H1 (cell line): ENCODE measurements around the gene CD180. TPM values are rescaled to one million over a fixed set of nuclear protein-coding genes. Genes with fewer than 3 reads are reported as not detected.

ENCODE experiments used
- CTCF ChIA-PET: fragments of 300-600 bp; sonication (Branson Sonifier 250); formaldehyde crosslinking; loops from one replicate; lab custom pipeline; 2021; ENCODE audit not compliant: partially characterized antibody; lab: Charles Lee
- POLR2A ChIA-PET: fragments of 300-600 bp; sonication (Branson Sonifier 250); formaldehyde crosslinking; loops from one replicate; lab custom pipeline; 2021; ENCODE audit warnings: inconsistent platforms; ENCODE audit not compliant: partially characterized antibody; lab: Charles Lee
- DNase-seq, 2 experiments: peaks; one replicate each; pipeline versions ENCODE4 v3.0.0 to v3.0.0-alpha.2; 2010 to 2022; ENCODE audit warnings: low spot score in 2 of 2, low read depth in 1 of 2, mixed read lengths in 1 of 2
- FAIRE-seq: peaks from 2 replicates; lab custom pipeline; 2011; peaks lifted over from hg19 to GRCh38; lab: Jason Lieb, UNC
- H2AFZ ChIP-seq: 2 replicates; pipeline ENCODE4 v1.8.1; 2012; ENCODE audit warnings: low read length, inconsistent platforms
- H2AK5ac ChIP-seq: 2 replicates; pipeline ENCODE4 v1.6.1; 2013; ENCODE audit warnings: low read depth, low read length
- H2BK120ac ChIP-seq: replicated peaks from 2 replicates; pipeline ENCODE3; 2013; ENCODE audit warnings: low read depth, low read length, inconsistent platforms
- H2BK12ac ChIP-seq: 2 replicates; pipeline ENCODE4 v1.6.1; 2013; ENCODE audit warnings: low read depth, low read length
- H2BK15ac ChIP-seq: 2 replicates; pipeline ENCODE4 v1.6.1; 2013; ENCODE audit warnings: low read length
- H2BK20ac ChIP-seq: 2 replicates; pipeline ENCODE4 v1.6.1; 2013; ENCODE audit warnings: low read length
- H2BK5ac ChIP-seq: 2 replicates; pipeline ENCODE4 v1.6.1; 2013; ENCODE audit warnings: low read depth, low read length
- H3K14ac ChIP-seq: 2 replicates; pipeline ENCODE4 v1.6.1; 2013; ENCODE audit warnings: inconsistent platforms; ENCODE audit not compliant: insufficient read length
- H3K18ac ChIP-seq: 2 replicates; pipeline ENCODE4 v1.6.1; 2013; ENCODE audit warnings: low read length; ENCODE audit errors: extremely low read depth
- H3K23ac ChIP-seq: 2 replicates; pipeline ENCODE4 v1.6.1; 2013; ENCODE audit warnings: inconsistent platforms; ENCODE audit not compliant: insufficient read length
- H3K23me2 ChIP-seq: 2 replicates; pipeline ENCODE4 v1.6.1; 2013; ENCODE audit warnings: low read depth, low read length
- H3K27ac ChIP-seq: 2 replicates; pipeline ENCODE4 v1.6.1; 2011; ENCODE audit warnings: low read depth, low read length, inconsistent platforms
- H3K27me3 ChIP-seq, 4 experiments: replicated peaks in 1 of 4; 1 replicate in 1 of 4; 2 replicates in 3 of 4; pipeline versions ENCODE4 v1.6.1 to v1.8.1; 2011 to 2013; ENCODE audit warnings: low read length in 3 of 4, mild to moderate bottlenecking in 3 of 4, inconsistent platforms in 2 of 4, mixed read lengths in 2 of 4, moderate library complexity in 1 of 4; ENCODE audit not compliant: control insufficient read depth in 3 of 4, insufficient read depth in 3 of 4; ENCODE audit errors: extremely low read depth in 1 of 4
- H3K36me3 ChIP-seq, 4 experiments: 2 replicates each; pipeline versions ENCODE4 v1.6.1 to v1.8.1; 2011 to 2013; ENCODE audit warnings: mild to moderate bottlenecking in 4 of 4, low read length in 3 of 4, moderate library complexity in 2 of 4, control low read depth in 1 of 4, inconsistent platforms in 1 of 4; ENCODE audit not compliant: insufficient read depth in 4 of 4, control insufficient read depth in 2 of 4
- H3K4ac ChIP-seq: replicated peaks from 2 replicates; pipeline ENCODE3; 2013; ENCODE audit warnings: low read length, low read depth, mixed read lengths, inconsistent platforms; ENCODE audit not compliant: insufficient read length
- H3K4me1 ChIP-seq, 4 experiments: replicated peaks in 1 of 4; 1 replicate in 1 of 4; 2 replicates in 3 of 4; pipeline versions ENCODE4 v1.6.1 to v1.8.1; 2011 to 2013; ENCODE audit warnings: low read length in 3 of 4, inconsistent platforms in 2 of 4, mixed read lengths in 1 of 4; ENCODE audit not compliant: insufficient read depth in 4 of 4, control insufficient read depth in 3 of 4
- H3K4me2 ChIP-seq, 2 experiments: 2 replicates each; pipeline versions ENCODE4 v1.6.1 to v1.8.1; 2011 to 2013; ENCODE audit warnings: low read depth in 2 of 2, low read length in 2 of 2, control low read depth in 1 of 2, inconsistent platforms in 1 of 2, mild to moderate bottlenecking in 1 of 2; ENCODE audit not compliant: insufficient read depth in 1 of 2
- H3K4me3 ChIP-seq, 4 experiments: fragments of 200-600, 300-600 bp in 1 of 4; sonication (generic), shearing (Covaris generic), sonication (Bioruptor Twin) in 1 of 4; 2 replicates each; pipeline versions ENCODE4 v1.5.1 to v1.8.1; 2011 to 2016; ENCODE audit warnings: low read length in 4 of 4, low read depth in 3 of 4, control low read depth in 2 of 4, inconsistent platforms in 2 of 4, mild to moderate bottlenecking in 2 of 4, mixed read lengths in 1 of 4, moderate library complexity in 1 of 4; ENCODE audit not compliant: insufficient read depth in 2 of 4; ENCODE audit errors: extremely low read depth in 1 of 4
- H3K56ac ChIP-seq: replicated peaks from 2 replicates; pipeline ENCODE3; 2013; ENCODE audit warnings: low read depth, mild to moderate bottlenecking, mixed read lengths, low read length, inconsistent platforms; ENCODE audit not compliant: insufficient read length
- H3K79me1 ChIP-seq: 2 replicates; pipeline ENCODE4 v1.6.1; 2013; ENCODE audit warnings: low read depth, low read length, control low read depth
- H3K79me2 ChIP-seq, 2 experiments: 2 replicates each; pipeline versions ENCODE4 v1.6.1 to v1.8.1; 2012 to 2013; ENCODE audit warnings: low read length in 2 of 2, mild to moderate bottlenecking in 2 of 2, inconsistent platforms in 1 of 2; ENCODE audit not compliant: insufficient read depth in 2 of 2, control insufficient read depth in 1 of 2
- H3K9ac ChIP-seq, 4 experiments: replicated peaks in 1 of 4; 1 replicate in 1 of 4; 2 replicates in 3 of 4; pipeline versions ENCODE4 v1.6.1 to v1.8.1; 2011 to 2013; ENCODE audit warnings: low read depth in 3 of 4, low read length in 3 of 4, control low read depth in 2 of 4, mild to moderate bottlenecking in 2 of 4, moderate library complexity in 2 of 4, inconsistent platforms in 1 of 4; ENCODE audit errors: extremely low read depth in 1 of 4
- H3K9me3 ChIP-seq, 2 experiments: 2 replicates each; pipeline versions ENCODE4 v1.6.1 to v1.8.1; 2012 to 2013; ENCODE audit warnings: mild to moderate bottlenecking in 2 of 2, moderate library complexity in 2 of 2, control low read depth in 1 of 2, inconsistent platforms in 1 of 2, low read depth in 1 of 2, low read length in 1 of 2, mixed read lengths in 1 of 2; ENCODE audit not compliant: insufficient read depth in 2 of 2
- H4K20me1 ChIP-seq, 2 experiments: replicated peaks in 1 of 2; 2 replicates each; pipeline versions ENCODE3 to v1.8.1; 2011 to 2013; ENCODE audit warnings: inconsistent platforms in 2 of 2, low read length in 2 of 2, mild to moderate bottlenecking in 1 of 2; ENCODE audit not compliant: insufficient read depth in 2 of 2, control insufficient read depth in 1 of 2
- H4K5ac ChIP-seq: 2 replicates; pipeline ENCODE4 v1.6.1; 2013; ENCODE audit warnings: low read length, low read depth, mixed read lengths, inconsistent platforms; ENCODE audit not compliant: insufficient read length
- H4K8ac ChIP-seq: 2 replicates; pipeline ENCODE4 v1.8.0; 2013; ENCODE audit warnings: mild to moderate bottlenecking, moderate library complexity, low read length, inconsistent platforms; ENCODE audit not compliant: insufficient read depth; ENCODE audit errors: extremely low read depth
- H4K91ac ChIP-seq: replicated peaks from 2 replicates; pipeline ENCODE3; 2013; ENCODE audit warnings: low read length, mixed read lengths, inconsistent platforms; ENCODE audit not compliant: insufficient read length
- BACH1 ChIP-seq: IDR thresholded peaks from 2 replicates; pipeline ENCODE4 v1.6.1; 2012; ENCODE audit warnings: low read length, improper control_type of control experiment
- CEBPB ChIP-seq: IDR thresholded peaks from 2 replicates; pipeline ENCODE4 v1.6.1; 2012; ENCODE audit warnings: low read depth, low read length
- CREB1 ChIP-seq: IDR thresholded peaks from 2 replicates; pipeline ENCODE4 v1.6.1; 2012; ENCODE audit warnings: inconsistent platforms
- EGR1 ChIP-seq: IDR thresholded peaks from 2 replicates; pipeline ENCODE4 v1.6.1; 2011; ENCODE audit warnings: low read depth, low read length, borderline replicate concordance
- EP300 ChIP-seq, 2 experiments: IDR thresholded peaks; 1 replicate in 1 of 2; 2 replicates in 1 of 2; pipeline ENCODE4 v1.6.1; 2011 to 2012; ENCODE audit warnings: low read depth in 2 of 2, low read length in 2 of 2, mild to moderate bottlenecking in 2 of 2, borderline replicate concordance in 1 of 2, inconsistent platforms in 1 of 2, moderate library complexity in 1 of 2
- EZH2 ChIP-seq: fragments of 200-600 bp; sonication (generic); IDR thresholded peaks from 2 replicates; pipeline ENCODE4 v1.7.1; 2012; ENCODE audit warnings: low read depth, mild to moderate bottlenecking, moderate library complexity, low read length, inconsistent platforms; ENCODE audit not compliant: severe bottlenecking
- GTF2F1 ChIP-seq: IDR thresholded peaks from 2 replicates; pipeline ENCODE4 v1.6.1; 2012; ENCODE audit warnings: low read depth, low read length, improper control_type of control experiment, borderline replicate concordance
- HDAC6 ChIP-seq: IDR thresholded peaks from one replicate; pipeline ENCODE4 v1.7.1; 2012; ENCODE audit warnings: low read depth, mild to moderate bottlenecking, inconsistent platforms, low read length, moderate library complexity
- JUN ChIP-seq: IDR thresholded peaks from 2 replicates; pipeline ENCODE4 v1.6.1; 2011; ENCODE audit warnings: low read depth, mild to moderate bottlenecking, improper control_type of control experiment, low read length
- PHF8 ChIP-seq: fragments of 200-600 bp; sonication (generic); conservative IDR thresholded peaks from 2 replicates; pipeline ENCODE4 v1.7.1; 2012; ENCODE audit warnings: low read depth, mild to moderate bottlenecking, inconsistent platforms, low read length, moderate library complexity
- RFX5 ChIP-seq: IDR thresholded peaks from 2 replicates; pipeline ENCODE4 v1.6.1; 2011; ENCODE audit warnings: low read depth, low read length, improper control_type of control experiment, borderline replicate concordance
- RNF2 ChIP-seq: fragments of 200-900, 300-1000 bp; sonication (generic); IDR thresholded peaks from 2 replicates; pipeline ENCODE4 v1.7.1; 2016; ENCODE audit warnings: borderline replicate concordance, low read depth, mild to moderate bottlenecking, antibody characterized with exemption, low read length; ENCODE audit not compliant: poor library complexity, severe bottlenecking; ENCODE audit errors: missing control alignments
- RXRA ChIP-seq: IDR thresholded peaks from 2 replicates; pipeline ENCODE4 v1.6.1; 2011; ENCODE audit warnings: low read depth, mild to moderate bottlenecking, low read length, moderate library complexity; ENCODE audit not compliant: insufficient read depth
- TEAD4 ChIP-seq: IDR thresholded peaks from 2 replicates; pipeline ENCODE4 v1.6.1; 2012; ENCODE audit warnings: low read depth, low read length, inconsistent platforms, mixed read lengths
- WGBS, 2 experiments: shearing (Covaris generic) in 1 of 2; methylation state at CpG; one replicate each; pipeline versions ENCODE4 v1.1.6 to v1.1.7; 2013 to 2015; ENCODE audit warnings: low lambda C conversion rate in 2 of 2, mixed read lengths in 2 of 2, inconsistent platforms in 1 of 2, low coverage in 1 of 2, missing lambda C conversion rate in 1 of 2; ENCODE audit not compliant: insufficient replicate concordance in 2 of 2, insufficient coverage in 1 of 2, insufficient read length in 1 of 2; ENCODE audit errors: extremely low coverage in 1 of 2, missing lambda C conversion rate in 1 of 2; 5-methylcytosine and 5-hydroxymethylcytosine counted together
- polyA plus RNA-seq, 7 experiments: library from polyadenylated mRNA; depleted of rRNA in 3 of 7; stranded (reverse) in 5 of 7; unstranded in 2 of 7; fragments of >200 nt in 5 of 7; fragments of 200-250 nt in 2 of 7; gene quantifications; 1 replicate in 5 of 7; 2 replicates in 1 of 7; 4 replicates in 1 of 7; pipeline versions ENCODE4 v1.2.1 to v1.2.3, GENCODE V29; 2011 to 2013; ENCODE audit warnings: missing spikeins in 2 of 7, mixed read lengths in 2 of 7
- total RNA-seq: library from RNA; stranded (reverse); fragmentation: NEBNext Ultra II Directional; extraction: Animal tissue kit (Norgen Biotek cat#: 25700); gene quantifications from 2 replicates; pipeline ENCODE4 v1.2.1, GENCODE V29; 2021

The CD180 gene
- total and polyA plus RNA-seq, 2 of the 8 experiments (the other 6 are each of a cell fraction or from before 2014, with no cell fraction given), result not detected

- no peaks in the 10 kb centered on the region for H3K27me3 ChIP-seq
- no peaks in the 10 kb centered on the region for H4K20me1 ChIP-seq
- H2AK5ac ChIP-seq, result no peak overlapping the region
Measured at GRCh38 chr5:67205981-67206380, 9.4 kb upstream of the CD180 start.

More at GRCh38 chr5:67205981-67206380, 9.4 kb upstream of the CD180 start:
- no peak overlapping the region for H3K4me3 ChIP-seq
- H3K36me3 ChIP-seq, result no peaks in the 10 kb centered on the region
- ChIA-PET POLR2A (no interaction called here), CTCF (interaction anchor here (1.0 to 2.5 kb wide), 6 partner anchors 9 to 1046 kb away, joined by 4 to 6 read pairs (median 5); partner anchors contain the start of gene CD180)
- no peak overlapping the region for H4K5ac ChIP-seq
- no peak overlapping the region for H3K18ac ChIP-seq
- no peak overlapping the region for H2BK12ac ChIP-seq
- WGBS, 2 experiments, result 87% methylated on average over 3 of the region's 3 CpGs; no CpG with 5 or more reads in 1 of the 2 experiments
- no peak overlapping the region for H2BK5ac ChIP-seq
- DNase-seq (no peak), FAIRE-seq (no peak)
- H3K79me2 ChIP-seq, result no peaks in the 10 kb centered on the region
- no peak overlapping the region for H3K23ac ChIP-seq
- no peak overlapping the region for H3K56ac ChIP-seq
- no peaks in the 10 kb centered on the region for H3K79me1 ChIP-seq
- H2BK20ac ChIP-seq, result no peak overlapping the region
- no peak overlapping the region for H2AFZ ChIP-seq
- H2BK120ac ChIP-seq, result no peak overlapping the region
- H4K91ac ChIP-seq, result no peak overlapping the region
- no peak overlapping the region for H3K27ac ChIP-seq
- 0 out of 4 replicates have a peak, but pooled peaks cover 0 to 2% of the 10 kb centered on the region in 2 experiments for H3K9me3 ChIP-seq
- no peaks in the 10 kb centered on the region for H3K23me2 ChIP-seq
- no peak overlapping the region for H3K9ac ChIP-seq
- H4K8ac ChIP-seq, result no peak overlapping the region; the same call in 1 of the 2 replicates
- no peak overlapping the region for H3K14ac ChIP-seq
- TF ChIP-seq PHF8 (no peak), JUN (no peak), CREB1 (no peak), CEBPB (no peak), EZH2 (no peak), RXRA (no peak), EP300 (IDR thresholded peaks at IDR 0.05; ENCODE audit: borderline replicate concordance in 1 of 2, low read depth in 2 of 2, low read length in 2 of 2) (no peak), GTF2F1 (no peak), RNF2 (no peak), RFX5 (no peak), EGR1 (no peak), TEAD4 (no peak), BACH1 (no peak), HDAC6 (no peak)
- no peaks in the 10 kb centered on the region for H3K4me1 ChIP-seq
- H3K4ac ChIP-seq, result no peak overlapping the region
- H3K4me2 ChIP-seq, result no peak overlapping the region
- H2BK15ac ChIP-seq, result no peak overlapping the region
